GM23248 (cell line): Measurements from ENCODE around the gene TIMM21. TPM values are rescaled to one million over a fixed set of nuclear protein-coding genes. Genes with fewer than 3 reads are reported as not detected.
A peak's percentile ranks its signal among the peaks of the same experiment; 100 is the strongest.

Experiments
- DNase-seq: peaks from one replicate; pipeline ENCODE4 v3.0.0-alpha.2; 2015
- H2AFZ ChIP-seq: fragments of 200-600 bp; sonication (generic); 2 replicates; pipeline ENCODE4 v1.6.1; 2016; ENCODE audit warnings: antibody characterized with exemption
- H3F3A ChIP-seq: fragments of 200-600 bp; sonication (generic); 2 replicates; pipeline ENCODE4 v1.6.1; 2016; ENCODE audit warnings: mild to moderate bottlenecking, antibody characterized with exemption, mixed run types; ENCODE audit not compliant: insufficient read depth
- H3K27ac ChIP-seq: fragments of 200-600 bp; sonication (generic); 2 replicates; pipeline ENCODE4 v1.5.1; 2016; ENCODE audit warnings: mild to moderate bottlenecking
- H3K27me3 ChIP-seq: fragments of 200-600 bp; sonication (generic); replicated peaks from 2 replicates; pipeline ENCODE4 v1.6.1; 2016; ENCODE audit warnings: mild to moderate bottlenecking; ENCODE audit not compliant: insufficient read depth
- H3K36me3 ChIP-seq: fragments of 200-600 bp; sonication (generic); 2 replicates; pipeline ENCODE4 v1.6.1; 2016; ENCODE audit warnings: low read depth, mild to moderate bottlenecking
- H3K4me1 ChIP-seq: fragments of 200-600 bp; sonication (generic); 2 replicates; pipeline ENCODE4 v1.6.1; 2016; ENCODE audit warnings: mild to moderate bottlenecking; ENCODE audit not compliant: insufficient read depth
- H3K4me2 ChIP-seq: fragments of 200-600 bp; sonication (generic); one replicate; pipeline ENCODE4 v1.6.1; 2016; ENCODE audit warnings: mild to moderate bottlenecking; ENCODE audit not compliant: unreplicated experiment
- H3K4me3 ChIP-seq: fragments of 200-600 bp; sonication (generic); 2 replicates; pipeline ENCODE4 v1.5.1; 2016; ENCODE audit warnings: mild to moderate bottlenecking
- H3K79me2 ChIP-seq: fragments of 200-600 bp; sonication (generic); 2 replicates; pipeline ENCODE4 v1.6.1; 2016; ENCODE audit warnings: mild to moderate bottlenecking; ENCODE audit not compliant: insufficient read depth
- H3K9ac ChIP-seq: fragments of 200-600 bp; sonication (generic); 2 replicates; pipeline ENCODE4 v1.6.1; 2016; ENCODE audit warnings: mild to moderate bottlenecking
- H3K9me2 ChIP-seq: fragments of 200-600 bp; sonication (generic); 2 replicates; pipeline ENCODE4 v1.6.1; 2016; ENCODE audit warnings: mixed run types, mild to moderate bottlenecking, moderate library complexity; ENCODE audit not compliant: insufficient read depth
- H3K9me3 ChIP-seq: fragments of 200-600 bp; sonication (generic); one replicate; pipeline ENCODE4 v1.6.1; 2017; ENCODE audit warnings: low read depth
- H4K20me1 ChIP-seq: fragments of 200-600 bp; sonication (generic); 2 replicates; pipeline ENCODE4 v1.6.0; 2016; ENCODE audit not compliant: insufficient read depth
- EZH2 ChIP-seq: fragments of 200-600 bp; sonication (generic); IDR thresholded peaks from 2 replicates; pipeline ENCODE4 v1.6.1; 2018; ENCODE audit warnings: antibody characterized with exemption, mild to moderate bottlenecking; ENCODE audit not compliant: insufficient read depth, poor library complexity, severe bottlenecking
- EZH2phosphoT487 ChIP-seq: fragments of 200-600 bp; sonication (generic); IDR thresholded peaks from 2 replicates; pipeline ENCODE4 v1.6.1; 2018; ENCODE audit warnings: antibody characterized with exemption, moderate library complexity, mild to moderate bottlenecking, low read depth; ENCODE audit not compliant: insufficient read depth
- WGBS, 2 experiments: methylation state at CpG; one replicate each; pipeline ENCODE4 v1.1.6; 2015 to 2017; ENCODE audit warnings: low lambda C conversion rate in 2 of 2, low coverage in 1 of 2; ENCODE audit errors: missing lambda C conversion rate in 2 of 2; 5-methylcytosine and 5-hydroxymethylcytosine counted together
- in situ Hi-C: fragments of 300-500 bp; cut with MboI; formaldehyde crosslinking; loops from 2 replicates; pipeline ENCODE4 v1.15.0; 2020
- polyA plus RNA-seq: library from polyadenylated mRNA; unstranded; fragments of >200 nt; fragmentation: Nextera tagmentation; extraction: Ambion mirVana; gene quantifications from 2 replicates; pipeline ENCODE4 v1.2.1, GENCODE V29; 2016
- total RNA-seq: library from RNA; depleted of rRNA; stranded (reverse); fragments of >200 nt; shearing (Covaris generic); gene quantifications from 2 replicates; pipeline ENCODE4 v1.2.3, GENCODE V29; 2014; rRNA removed

Gene TIMM21
- total RNA-seq, result 27.6 and 32.1 TPM in 2 replicates
- polyA plus RNA-seq, result 88.0 and 91.6 TPM in 2 replicates

- in situ Hi-C loops, result no loop called here
- 0 to 1% methylated on average over 58 of the region's 58 CpGs for WGBS, 2 experiments
Observed at GRCh38 chr18:74147779-74148542, at the start of gene TIMM21, which contains the start of gene FBXO15. TSS of gene TIMM21 (plus strand) at chr18:74148523. CDS start at chr18:74148809, 286 bp downstream. TSS of gene FBXO15 (minus strand) at chr18:74147834. CDS start at chr18:74147785, 49 bp downstream.

GRCh38 chr18:74108460-74108859 is 39.9 kb upstream of the TIMM21 start:
- no peak overlapping the region for H3K9ac ChIP-seq
- H2AFZ ChIP-seq, result no peak overlapping the region
- peaks cover 3% of the 10 kb centered on the region for H3K9me3 ChIP-seq
- H3K27me3 ChIP-seq, result 0 out of 2 replicates have a peak, but pooled peaks cover 10% of the 10 kb centered on the region
- no peak overlapping the region for H3K4me2 ChIP-seq
- no peaks in the 10 kb centered on the region for H3K9me2 ChIP-seq
- no peak for DNase-seq
- H3K4me3 ChIP-seq, result no peak overlapping the region
- H4K20me1 ChIP-seq, result no peaks in the 10 kb centered on the region
- in situ Hi-C loops, result no loop called here
- no peaks in the 10 kb centered on the region for H3K79me2 ChIP-seq
- no peaks in the 10 kb centered on the region for H3F3A ChIP-seq
- H3K4me1 ChIP-seq, result no peaks in the 10 kb centered on the region
- WGBS, 2 experiments, result 32 to 57% methylated on average over 2 of the region's 2 CpGs
- no peaks in the 10 kb centered on the region for H3K36me3 ChIP-seq
- no peak for TF ChIP-seq EZH2phosphoT487
- no peak for TF ChIP-seq EZH2
- no peak overlapping the region for H3K27ac ChIP-seq

More at GRCh38 chr18:74147779-74148542, at the start of gene TIMM21, which contains the start of gene FBXO15:
- Histone ChIP-seq H3K4me3 (peak within 1 kb of the TSS; percentile 92), H3K36me3 (no peaks in the 10 kb centered on the region), H3K27me3 (no peaks in the 10 kb centered on the region), H3K4me2 (peak within 1 kb of the TSS; percentile 88), H3K9ac (peak within 1 kb of the TSS; percentile 92), H2AFZ (peak within 1 kb of the TSS; percentile 97), H3K9me2 (no peaks in the 10 kb centered on the region), H3K9me3 (no peaks in the 10 kb centered on the region), H4K20me1 (no peaks in the 10 kb centered on the region), H3K79me2 (peaks cover 46% of the 10 kb centered on the region), H3K27ac (peak within 1 kb of the TSS; percentile 84), H3F3A (peaks cover 8% of the 10 kb centered on the region; the same call in 1 of the 2 replicates), H3K4me1 (peaks cover 17% of the 10 kb centered on the region)
- TF ChIP-seq EZH2phosphoT487 (no peak), EZH2 (no peak)
- peak; percentile 99 for DNase-seq

GRCh38 chr18:74110149-74110548 is 38.2 kb upstream of the TIMM21 start:
- H3K4me1 ChIP-seq, result 0 out of 2 replicates have a peak, but pooled peaks cover 7% of the 10 kb centered on the region
- no peak overlapping the region for H3K4me3 ChIP-seq
- H4K20me1 ChIP-seq, result no peaks in the 10 kb centered on the region
- H3K9me3 ChIP-seq, result peaks cover 3% of the 10 kb centered on the region
- TF ChIP-seq EZH2 (no peak), EZH2phosphoT487 (no peak)
- in situ Hi-C loops, result loop anchor here (10.0 kb wide), 1 partner anchor 1345 kb away; no protein-coding TSS in a partner anchor
- H3K36me3 ChIP-seq, result no peaks in the 10 kb centered on the region
- 0 out of 2 replicates have a peak, but pooled peaks cover 4% of the 10 kb centered on the region for H3K27me3 ChIP-seq
- H3K79me2 ChIP-seq, result no peaks in the 10 kb centered on the region
- H2AFZ ChIP-seq, result no peak overlapping the region
- no peak overlapping the region for H3K27ac ChIP-seq
- WGBS, 2 experiments, result 85 to 88% methylated on average over 1 of the region's 1 CpG
- no peaks in the 10 kb centered on the region for H3K9me2 ChIP-seq
- no peaks in the 10 kb centered on the region for H3F3A ChIP-seq
- H3K9ac ChIP-seq, result no peak overlapping the region
- H3K4me2 ChIP-seq, result no peak overlapping the region
- DNase-seq, result no peak

GRCh38 chr18:74110976-74111375 is 37.3 kb upstream of the TIMM21 start:
- H3K4me1 ChIP-seq, result 0 out of 2 replicates have a peak, but pooled peaks cover 11% of the 10 kb centered on the region
- H3K4me3 ChIP-seq, result no peak overlapping the region
- no peak overlapping the region for H3K9ac ChIP-seq
- no peaks in the 10 kb centered on the region for H4K20me1 ChIP-seq
- no peaks in the 10 kb centered on the region for H3F3A ChIP-seq
- WGBS, 2 experiments, result 60 to 63% methylated on average over 4 of the region's 4 CpGs
- no peaks in the 10 kb centered on the region for H3K36me3 ChIP-seq
- TF ChIP-seq EZH2 (no peak), EZH2phosphoT487 (no peak)
- no peak overlapping the region for H3K27ac ChIP-seq
- H3K27me3 ChIP-seq, result 0 out of 2 replicates have a peak, but pooled peaks cover 4% of the 10 kb centered on the region
- H3K9me3 ChIP-seq, result peaks cover 3% of the 10 kb centered on the region
- no peak for DNase-seq
- H3K9me2 ChIP-seq, result no peaks in the 10 kb centered on the region
- in situ Hi-C loops, result loop anchor here (10.0 kb wide), 1 partner anchor 1346 kb away; no protein-coding TSS in a partner anchor
- H3K79me2 ChIP-seq, result no peaks in the 10 kb centered on the region
- H3K4me2 ChIP-seq, result no peak overlapping the region
- H2AFZ ChIP-seq, result no peak overlapping the region
